DOHH2 (cell line): ENCODE measurements around the gene NUDT3.
"Not testable (repeated sequence)": the region's sequence is repeated elsewhere in the genome, so short reads cannot be mapped to it uniquely, and the experiment has no call there.

ENCODE experiments used
- H3F3A ChIP-seq: fragments of 200-600 bp; sonication (generic), shearing (Covaris generic); 2 replicates; pipeline ENCODE4 v1.6.0; 2016; ENCODE audit warnings: antibody characterized with exemption, mild to moderate bottlenecking; ENCODE audit not compliant: control insufficient read depth, insufficient read depth
- H3K27ac ChIP-seq: fragments of 200-600 bp; sonication (generic); 2 replicates; pipeline ENCODE4 v1.5.1; 2014; ENCODE audit warnings: low read depth, mild to moderate bottlenecking, low read length, moderate library complexity
- H3K27me3 ChIP-seq: fragments of 200-600 bp; sonication (generic); 2 replicates; pipeline ENCODE4 v1.6.1; 2014; ENCODE audit warnings: mild to moderate bottlenecking, low read length, mixed read lengths; ENCODE audit not compliant: control insufficient read depth
- H3K36me3 ChIP-seq: fragments of 200-600 bp; sonication (generic); 2 replicates; pipeline ENCODE4 v1.6.1; 2014; ENCODE audit warnings: mild to moderate bottlenecking, low read length, moderate library complexity, mixed read lengths; ENCODE audit not compliant: control insufficient read depth
- H3K4me1 ChIP-seq: fragments of 200-600 bp; sonication (generic); 2 replicates; pipeline ENCODE4 v1.6.1; 2014; ENCODE audit warnings: mild to moderate bottlenecking, low read length, mixed read lengths; ENCODE audit not compliant: control insufficient read depth
- H3K4me2 ChIP-seq: fragments of 200-600 bp; sonication (generic); 2 replicates; pipeline ENCODE4 v1.6.0; 2014; ENCODE audit warnings: mild to moderate bottlenecking, low read length, moderate library complexity
- H3K4me3 ChIP-seq: fragments of 200-600 bp; sonication (generic); 2 replicates; pipeline ENCODE4 v1.5.1; 2014; ENCODE audit warnings: mild to moderate bottlenecking, low read length, mixed read lengths
- H3K79me2 ChIP-seq: fragments of 200-600 bp; sonication (generic); 2 replicates; pipeline ENCODE4 v1.6.1; 2014; ENCODE audit warnings: mild to moderate bottlenecking, low read length, mixed read lengths; ENCODE audit not compliant: control insufficient read depth
- H3K9me2 ChIP-seq: fragments of 200-600 bp; sonication (generic); replicated peaks from 2 replicates; pipeline ENCODE4 v1.6.1; 2014; ENCODE audit warnings: mild to moderate bottlenecking, low read length, mixed read lengths; ENCODE audit not compliant: control insufficient read depth
- H3K9me3 ChIP-seq: fragments of 200-600 bp; sonication (generic); 2 replicates; pipeline ENCODE4 v1.6.1; 2014; ENCODE audit warnings: antibody characterized with exemption, low read length, mixed read lengths; ENCODE audit not compliant: control insufficient read depth, insufficient read depth
- H4K20me1 ChIP-seq: fragments of 200-600 bp; sonication (generic); 2 replicates; pipeline ENCODE4 v1.6.0; 2014; ENCODE audit warnings: low read depth, mild to moderate bottlenecking, antibody characterized with exemption, low read length, moderate library complexity; ENCODE audit not compliant: control insufficient read depth, insufficient read depth
- EZH2phosphoT487 ChIP-seq: fragments of 200-600 bp; sonication (generic); IDR thresholded peaks from 2 replicates; pipeline ENCODE4 v1.6.1; 2017; ENCODE audit warnings: borderline replicate concordance, mild to moderate bottlenecking, antibody characterized with exemption, low read length, moderate library complexity, mixed read lengths
- TF ChIP-seq, protein P1 (sequence below): fragments of 200-600 bp; sonication (generic); IDR thresholded peaks from one replicate; pipeline ENCODE4 v1.5.1; 2014; ENCODE audit warnings: antibody characterized with exemption, mild to moderate bottlenecking, low read depth, low read length; ENCODE audit not compliant: poor library complexity, severe bottlenecking

NUDT3 gene

DNA sequence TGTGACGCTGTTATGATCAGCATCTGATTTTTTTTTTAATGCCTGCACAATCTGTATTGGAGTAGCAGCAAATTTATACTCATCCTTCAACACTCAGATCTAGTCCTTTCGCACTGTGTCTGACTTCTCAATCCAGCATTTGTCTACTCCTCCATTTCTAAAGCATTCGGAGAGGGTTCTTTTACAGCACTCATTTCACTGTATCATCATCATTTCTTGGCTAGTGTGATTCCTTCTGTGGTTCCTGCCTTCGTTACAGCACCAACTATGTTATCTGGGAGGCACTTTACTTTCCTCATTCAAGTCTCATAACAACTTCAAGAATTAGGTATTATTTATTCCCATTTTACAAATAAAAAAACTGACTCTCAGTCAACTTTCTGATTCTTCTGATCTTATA, 18.0 kb downstream of the NUDT3 start:
- Histone ChIP-seq H3K36me3 (peaks cover 8% of the 10 kb centered on the region; the same call in 1 of the 2 replicates), H3F3A (peaks cover 6% of the 10 kb centered on the region; the same call in 1 of the 2 replicates), H3K4me1 (peaks cover 6% of the 10 kb centered on the region), H3K9me3 (no peaks in the 10 kb centered on the region), H3K27me3 (no peaks in the 10 kb centered on the region), H3K79me2 (peaks cover 89% of the 10 kb centered on the region), H3K4me2 (no peak overlapping the region), H3K9me2 (no peaks in the 10 kb centered on the region), H4K20me1 (peaks cover 11% of the 10 kb centered on the region; the same call in 1 of the 2 replicates), H3K4me3 (no peak overlapping the region), H3K27ac (no peak overlapping the region)
- no peak for TF ChIP-seq EZH2phosphoT487
- TF ChIP-seq, protein P1, sequence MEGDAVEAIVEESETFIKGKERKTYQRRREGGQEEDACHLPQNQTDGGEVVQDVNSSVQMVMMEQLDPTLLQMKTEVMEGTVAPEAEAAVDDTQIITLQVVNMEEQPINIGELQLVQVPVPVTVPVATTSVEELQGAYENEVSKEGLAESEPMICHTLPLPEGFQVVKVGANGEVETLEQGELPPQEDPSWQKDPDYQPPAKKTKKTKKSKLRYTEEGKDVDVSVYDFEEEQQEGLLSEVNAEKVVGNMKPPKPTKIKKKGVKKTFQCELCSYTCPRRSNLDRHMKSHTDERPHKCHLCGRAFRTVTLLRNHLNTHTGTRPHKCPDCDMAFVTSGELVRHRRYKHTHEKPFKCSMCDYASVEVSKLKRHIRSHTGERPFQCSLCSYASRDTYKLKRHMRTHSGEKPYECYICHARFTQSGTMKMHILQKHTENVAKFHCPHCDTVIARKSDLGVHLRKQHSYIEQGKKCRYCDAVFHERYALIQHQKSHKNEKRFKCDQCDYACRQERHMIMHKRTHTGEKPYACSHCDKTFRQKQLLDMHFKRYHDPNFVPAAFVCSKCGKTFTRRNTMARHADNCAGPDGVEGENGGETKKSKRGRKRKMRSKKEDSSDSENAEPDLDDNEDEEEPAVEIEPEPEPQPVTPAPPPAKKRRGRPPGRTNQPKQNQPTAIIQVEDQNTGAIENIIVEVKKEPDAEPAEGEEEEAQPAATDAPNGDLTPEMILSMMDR = no peak

DNA sequence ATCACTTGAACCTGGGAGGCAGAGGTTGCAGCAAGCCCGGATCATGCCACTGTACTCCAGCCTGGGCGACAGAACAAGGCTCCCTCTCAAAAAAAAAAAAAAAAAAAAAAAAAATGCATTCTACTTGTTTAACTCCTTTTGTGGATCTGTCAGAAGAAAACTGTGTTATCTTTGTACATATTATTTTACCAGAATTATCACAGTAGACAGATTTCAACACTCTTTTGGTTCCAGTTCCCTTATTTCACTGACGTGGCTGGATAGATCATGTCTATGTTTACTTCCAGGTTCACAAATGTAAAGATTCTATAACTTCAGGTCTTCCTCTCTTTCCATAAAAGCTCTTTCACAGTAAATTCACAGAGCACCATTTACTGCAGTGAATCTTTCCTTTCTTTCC, 18.4 kb downstream of the NUDT3 start:
- no peak overlapping the region for H3K4me3 ChIP-seq
- H3K9me3 ChIP-seq = no peaks in the 10 kb centered on the region
- peaks cover 89% of the 10 kb centered on the region for H3K79me2 ChIP-seq
- no peak overlapping the region for H3K27ac ChIP-seq
- peaks cover 14% of the 10 kb centered on the region; the same call in 1 of the 2 replicates for H4K20me1 ChIP-seq
- TF ChIP-seq, protein P1 = no peak
- TF ChIP-seq EZH2phosphoT487 = no peak
- no peak overlapping the region for H3K4me2 ChIP-seq
- H3K27me3 ChIP-seq = no peaks in the 10 kb centered on the region
- H3K9me2 ChIP-seq = no peaks in the 10 kb centered on the region
- peaks cover 8% of the 10 kb centered on the region; the same call in 1 of the 2 replicates for H3K36me3 ChIP-seq
- H3K4me1 ChIP-seq = peaks cover 6% of the 10 kb centered on the region
- H3F3A ChIP-seq = peaks cover 7% of the 10 kb centered on the region; the same call in 1 of the 2 replicates

DNA sequence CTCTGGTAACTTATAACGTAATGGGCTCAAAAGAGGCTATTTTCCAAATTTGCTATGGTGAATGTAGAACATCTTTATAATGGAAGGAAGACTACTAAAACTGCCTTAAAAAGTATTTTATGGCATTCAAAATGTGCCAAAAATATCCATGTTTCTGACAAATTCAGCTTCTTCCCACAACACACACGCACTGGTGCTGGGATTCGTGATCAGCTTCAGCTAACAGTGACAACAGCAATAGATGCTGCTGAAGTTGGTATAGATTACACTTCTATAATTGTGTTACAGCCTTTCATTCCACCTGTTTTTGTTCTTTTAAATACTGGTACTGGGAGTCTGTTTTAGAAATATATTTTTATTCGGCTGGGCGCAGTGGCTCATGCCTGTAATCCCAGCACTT, 19.0 kb downstream of the NUDT3 start:
- Histone ChIP-seq H3K4me2 (no peak overlapping the region), H4K20me1 (peaks cover 14% of the 10 kb centered on the region; the same call in 1 of the 2 replicates), H3K36me3 (peaks cover 5% of the 10 kb centered on the region; the same call in 1 of the 2 replicates)

DNA sequence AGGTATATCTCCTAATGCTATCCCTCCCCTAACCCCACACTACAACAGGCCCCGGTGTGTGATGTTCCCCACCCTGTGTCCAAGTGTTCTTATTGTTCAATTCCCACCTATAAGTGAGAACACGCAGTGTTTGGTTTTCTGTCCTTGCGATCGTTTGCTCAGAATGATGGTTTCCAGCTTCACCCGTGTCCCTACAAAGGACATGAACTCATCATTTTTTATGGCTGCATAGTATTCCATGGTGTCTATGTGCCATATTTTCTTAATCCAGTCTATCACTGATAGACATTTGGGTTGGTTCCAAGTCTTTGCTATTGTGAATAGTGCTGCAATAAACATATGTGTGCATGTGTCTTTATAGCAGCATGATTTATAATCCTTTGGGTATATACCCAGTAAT, 20.6 kb downstream of the NUDT3 start:
- Histone ChIP-seq H4K20me1 (peaks cover 13% of the 10 kb centered on the region; the same call in 1 of the 2 replicates), H3K79me2 (peaks cover 83% of the 10 kb centered on the region)
- not testable (repeated sequence) for H3K27me3 ChIP-seq, H3K9me3 ChIP-seq, H3K36me3 ChIP-seq, H3K4me3 ChIP-seq, H3K9me2 ChIP-seq, H3F3A ChIP-seq, H3K4me2 ChIP-seq, H3K4me1 ChIP-seq, H3K27ac ChIP-seq

More for the DNA sequence above, 19.0 kb downstream of the NUDT3 start:
- Histone ChIP-seq H3F3A (peaks cover 7% of the 10 kb centered on the region; the same call in 1 of the 2 replicates), H3K9me2 (no peaks in the 10 kb centered on the region), H3K4me3 (no peak overlapping the region), H3K27ac (no peak overlapping the region), H3K4me1 (peaks cover 6% of the 10 kb centered on the region), H3K9me3 (no peaks in the 10 kb centered on the region), H3K79me2 (peaks cover 88% of the 10 kb centered on the region), H3K27me3 (no peaks in the 10 kb centered on the region)
- TF ChIP-seq, protein P1 = no peak
- no peak for TF ChIP-seq EZH2phosphoT487
